Activated T-cell treated with anti-CD3 and anti-CD28 coated beads, Interleukin-2, amount 50 U/mL, for 72 hours (primary cell): ENCODE measurements around the gene SLC1A2. TPM values are rescaled to one million over a fixed set of nuclear protein-coding genes. Genes with fewer than 3 reads are reported as not detected.

Source experiments
- ATAC-seq, 2 donors: fragments of 150-1000 bp; cut with Tn5 transposase; replicated peaks in 1 of 2; 2 replicates each; pipeline ENCODE4 v1.10.0; 2021; ENCODE audit warnings: moderate library complexity in 2 of 2, mild to moderate bottlenecking in 1 of 2
- DNase-seq, 2 donors: peaks; one replicate each; pipeline ENCODE4 v3.0.0; 2021 to 2022; ENCODE audit warnings: mixed read lengths in 1 of 2
- H3K27ac Mint-ChIP-seq: one replicate; pipeline ENCODE4 v1.8.0; 2022; ENCODE audit warnings: mild to moderate bottlenecking, moderate library complexity, mixed read lengths
- H3K27me3 Mint-ChIP-seq: one replicate; pipeline ENCODE4 v1.8.0; 2022; ENCODE audit warnings: low read depth, mixed read lengths
- H3K36me3 Mint-ChIP-seq, 2 donors: one replicate each; pipeline ENCODE4 v1.8.0; 2022; ENCODE audit warnings: mixed read lengths in 2 of 2, mild to moderate bottlenecking in 1 of 2; ENCODE audit not compliant: insufficient read depth in 2 of 2
- H3K4me1 Mint-ChIP-seq: one replicate; pipeline ENCODE4 v1.8.0; 2022; ENCODE audit warnings: low read depth, mixed read lengths
- H3K4me3 Mint-ChIP-seq, 2 donors: one replicate each; pipeline ENCODE4 v1.8.0; 2022; ENCODE audit warnings: mild to moderate bottlenecking in 2 of 2, mixed read lengths in 2 of 2, moderate library complexity in 2 of 2
- H3K9me3 Mint-ChIP-seq, 2 donors: one replicate each; pipeline ENCODE4 v1.8.0; 2022; ENCODE audit warnings: mixed read lengths in 2 of 2
- total RNA-seq, 2 donors: library from RNA; stranded (reverse); gene quantifications; one replicate each; pipeline ENCODE4 v1.2.3, GENCODE V29; 2022

SLC1A2 gene
- total RNA-seq, 2 donors from 2014 or later, result 0.09 TPM; not detected in 1

DNA sequence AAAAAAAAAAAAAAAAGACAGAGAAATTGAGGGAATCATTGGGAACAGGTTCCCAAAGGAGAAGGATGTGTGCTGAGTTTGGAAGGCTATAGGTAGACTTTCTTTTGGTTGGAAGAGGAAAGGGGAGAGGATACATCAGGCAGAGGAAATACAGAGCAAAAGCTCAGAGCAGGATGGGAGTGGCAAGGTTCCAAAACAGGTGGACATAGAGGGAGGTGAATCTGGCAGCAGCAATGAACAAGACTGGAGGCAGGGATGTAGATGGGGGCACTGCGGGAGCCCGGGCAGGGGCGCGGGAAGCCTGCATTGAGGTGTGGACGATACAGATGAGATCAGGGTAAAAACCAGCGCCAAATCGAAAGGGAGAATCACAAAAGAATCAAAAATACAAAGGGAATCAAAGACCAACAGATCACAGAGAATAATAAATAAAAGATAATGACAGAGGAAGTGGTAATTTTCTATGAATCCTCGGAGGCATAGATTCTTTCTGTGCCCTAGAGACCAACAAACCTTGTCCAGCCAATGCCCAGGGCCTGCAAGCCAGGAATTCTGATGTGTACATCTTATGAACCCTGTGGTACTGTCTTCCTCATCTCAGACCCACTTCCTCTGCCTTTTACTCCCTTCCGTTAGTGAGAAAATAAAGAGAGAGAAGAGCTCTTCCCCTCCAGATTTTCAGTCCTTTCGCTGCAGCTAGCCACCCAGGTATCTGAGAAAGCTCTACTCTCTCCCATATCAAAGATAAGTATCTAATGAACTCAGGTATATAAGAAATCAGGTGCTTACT is 70.3 kb downstream of the SLC1A2 start:
- H3K9me3 Mint-ChIP-seq, result peaks cover 0 to 2% of the 10 kb centered on the region in 2 donors
- peak overlapping the region; percentile 47 to 50 for H3K4me3 Mint-ChIP-seq
- no peak for ATAC-seq
- H3K4me1 Mint-ChIP-seq, result peaks cover 63% of the 10 kb centered on the region
- H3K27me3 Mint-ChIP-seq, result peaks cover 6% of the 10 kb centered on the region
- H3K27ac Mint-ChIP-seq, result peak overlapping the region; percentile 15
- H3K36me3 Mint-ChIP-seq, result no peaks in the 10 kb centered on the region
- DNase-seq, result no peak

DNA sequence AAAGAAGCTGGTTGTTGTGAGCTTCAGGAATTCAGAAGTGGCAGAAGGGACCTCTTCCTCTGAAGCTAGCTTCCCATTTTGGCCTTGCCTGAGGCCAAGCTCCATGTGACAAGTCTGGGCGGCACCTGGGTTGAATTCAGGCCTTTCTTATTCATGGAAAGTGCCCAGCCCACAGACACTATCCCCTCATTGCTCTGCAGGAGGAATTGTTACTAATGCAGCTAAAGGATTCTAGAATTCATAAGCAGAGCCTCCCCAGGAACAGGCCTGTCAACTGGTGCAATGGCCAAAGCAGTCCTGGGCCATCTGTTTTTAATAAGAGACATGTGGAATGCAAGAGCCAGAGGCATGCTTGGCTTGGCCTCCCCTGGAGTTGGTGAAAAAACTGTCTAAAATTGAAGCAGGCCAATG is 71.4 kb downstream of the SLC1A2 start:
- peaks cover 0 to 2% of the 10 kb centered on the region in 2 donors for H3K9me3 Mint-ChIP-seq
- peaks cover 6% of the 10 kb centered on the region for H3K27me3 Mint-ChIP-seq
- DNase-seq (no peak), ATAC-seq (no peak)
- no peak overlapping the region for H3K4me3 Mint-ChIP-seq
- H3K36me3 Mint-ChIP-seq, result no peaks in the 10 kb centered on the region
- peaks cover 75% of the 10 kb centered on the region for H3K4me1 Mint-ChIP-seq
- no peak overlapping the region for H3K27ac Mint-ChIP-seq

DNA sequence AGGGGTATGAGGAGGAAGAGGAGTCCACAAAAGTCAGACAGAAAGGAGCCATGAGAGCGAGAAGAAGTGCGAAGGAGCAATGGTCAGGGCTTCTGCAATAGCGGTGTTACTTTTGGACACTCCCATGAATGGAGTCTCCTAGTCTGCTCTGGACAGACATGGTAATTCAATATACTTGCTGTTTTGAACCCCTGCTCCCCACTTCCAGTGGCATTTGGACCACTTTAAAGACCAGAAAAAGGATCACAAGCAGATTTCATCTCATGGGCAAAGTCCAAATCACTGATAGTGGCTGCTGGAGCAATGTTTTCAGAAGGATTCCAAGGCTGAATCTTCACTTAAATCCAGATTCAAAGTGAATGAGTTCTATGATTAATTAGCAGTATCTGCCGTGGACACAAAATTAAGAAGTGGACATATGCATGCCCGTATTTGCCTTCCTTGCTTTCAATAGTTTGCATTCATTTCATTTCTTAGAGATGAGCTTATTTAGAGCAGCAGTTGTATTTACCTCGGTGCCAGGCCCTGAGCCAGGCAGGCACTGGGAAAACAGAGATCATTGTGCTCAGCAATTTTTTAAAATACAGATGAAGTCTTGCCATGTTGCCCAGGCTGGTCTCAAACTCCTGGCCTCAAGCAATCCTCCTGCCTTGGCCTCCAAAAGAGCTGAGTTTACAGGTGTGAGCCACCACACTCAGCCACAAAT is 72.0 kb downstream of the SLC1A2 start:
- Mint-ChIP-seq H3K9me3 (peaks cover 0 to 2% of the 10 kb centered on the region in 2 donors), H3K36me3 (no peaks in the 10 kb centered on the region), H3K4me3 (no peak overlapping the region), H3K4me1 (peaks cover 77% of the 10 kb centered on the region), H3K27ac (no peak overlapping the region), H3K27me3 (peaks cover 6% of the 10 kb centered on the region)
- no peak for DNase-seq
- no peak for ATAC-seq

DNA sequence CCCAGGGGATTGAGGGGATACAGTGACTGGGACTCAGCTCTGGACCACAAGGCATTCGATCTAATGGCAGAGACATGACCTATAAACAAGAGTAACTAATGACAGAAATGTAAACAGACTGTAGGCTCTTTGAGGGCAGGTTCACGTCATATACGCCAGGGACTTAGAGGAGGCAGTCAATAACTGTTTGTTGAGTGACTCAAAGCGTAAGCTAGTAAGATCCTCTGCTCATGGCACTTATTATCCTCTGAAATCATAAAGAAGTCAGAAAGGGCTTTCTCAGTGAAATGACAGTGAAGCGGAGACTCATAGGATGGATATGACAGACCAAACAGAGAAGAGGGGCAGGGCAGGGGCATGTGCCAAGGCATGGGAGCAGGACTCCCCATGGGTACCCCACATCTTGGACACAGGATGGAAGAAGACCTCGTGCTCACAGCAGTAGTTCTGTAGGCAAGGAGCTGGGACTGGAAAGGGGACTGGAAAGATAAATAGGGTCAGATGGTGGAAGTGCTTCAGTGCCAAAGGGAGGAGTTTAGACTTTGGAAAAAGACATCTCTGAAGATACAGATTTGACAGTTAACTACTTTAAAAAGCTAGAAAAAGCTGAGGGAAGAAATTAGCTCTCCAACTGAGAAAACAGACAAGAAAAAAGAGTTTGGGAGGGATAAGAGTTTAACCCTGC is 72.7 kb downstream of the SLC1A2 start:
- no peak for DNase-seq
- Mint-ChIP-seq H3K27ac (no peak overlapping the region), H3K36me3 (no peaks in the 10 kb centered on the region)

DNA sequence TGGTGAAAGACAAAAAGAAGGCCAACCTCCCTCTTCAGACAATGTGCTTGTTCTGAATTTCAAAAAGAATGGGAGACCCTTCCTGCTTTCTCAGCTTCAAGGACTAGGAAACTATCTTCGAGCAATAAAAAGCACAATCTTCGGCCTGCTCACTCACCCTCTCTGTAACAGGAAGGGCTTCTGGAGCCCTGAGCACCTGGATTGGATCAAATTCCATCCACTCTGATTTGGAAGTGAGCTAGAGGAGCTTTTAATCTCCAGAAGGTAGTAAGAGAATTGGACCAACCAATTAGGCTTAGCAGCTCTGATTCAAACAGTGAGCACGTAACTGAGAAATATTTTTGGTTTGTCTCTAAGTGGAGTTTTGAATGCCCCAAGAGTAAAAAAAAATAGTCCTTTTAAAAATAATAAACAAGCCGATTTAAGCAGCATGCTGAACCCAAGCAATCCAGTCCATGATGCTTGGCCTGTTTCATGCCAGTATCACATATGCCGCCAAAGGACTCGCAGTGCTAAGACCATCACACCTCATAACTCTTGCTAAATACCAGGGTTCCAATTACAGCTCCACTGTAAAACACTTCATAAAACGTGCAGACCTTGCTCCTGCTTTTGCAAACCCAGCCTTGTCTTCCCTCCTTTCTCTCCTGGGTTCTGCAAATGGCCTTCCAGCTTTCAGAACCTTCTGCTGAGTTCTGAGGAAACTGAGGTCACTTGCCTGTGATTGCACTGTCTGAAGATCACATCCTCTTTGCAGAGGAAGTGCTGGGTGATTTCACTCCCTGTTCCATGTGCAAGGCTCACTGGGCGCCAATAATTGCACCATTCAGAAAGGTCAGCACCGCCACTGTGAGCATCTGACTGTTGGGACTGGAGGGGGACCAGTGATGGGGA is 74.4 kb downstream of the SLC1A2 start:
- Mint-ChIP-seq H3K4me3 (peak overlapping the region in 1 of 2 donors; percentile 13), H3K27me3 (peaks cover 6% of the 10 kb centered on the region), H3K9me3 (peaks cover 0 to 2% of the 10 kb centered on the region in 2 donors), H3K36me3 (no peaks in the 10 kb centered on the region), H3K4me1 (peaks cover 69% of the 10 kb centered on the region), H3K27ac (no peak overlapping the region)
- ATAC-seq (no peak), DNase-seq (no peak)

More for the DNA sequence above, 72.7 kb downstream of the SLC1A2 start:
- Mint-ChIP-seq H3K9me3 (peaks cover 0 to 2% of the 10 kb centered on the region in 2 donors), H3K4me1 (peaks cover 74% of the 10 kb centered on the region), H3K27me3 (peaks cover 6% of the 10 kb centered on the region), H3K4me3 (no peak overlapping the region)
- no peak for ATAC-seq

DNA sequence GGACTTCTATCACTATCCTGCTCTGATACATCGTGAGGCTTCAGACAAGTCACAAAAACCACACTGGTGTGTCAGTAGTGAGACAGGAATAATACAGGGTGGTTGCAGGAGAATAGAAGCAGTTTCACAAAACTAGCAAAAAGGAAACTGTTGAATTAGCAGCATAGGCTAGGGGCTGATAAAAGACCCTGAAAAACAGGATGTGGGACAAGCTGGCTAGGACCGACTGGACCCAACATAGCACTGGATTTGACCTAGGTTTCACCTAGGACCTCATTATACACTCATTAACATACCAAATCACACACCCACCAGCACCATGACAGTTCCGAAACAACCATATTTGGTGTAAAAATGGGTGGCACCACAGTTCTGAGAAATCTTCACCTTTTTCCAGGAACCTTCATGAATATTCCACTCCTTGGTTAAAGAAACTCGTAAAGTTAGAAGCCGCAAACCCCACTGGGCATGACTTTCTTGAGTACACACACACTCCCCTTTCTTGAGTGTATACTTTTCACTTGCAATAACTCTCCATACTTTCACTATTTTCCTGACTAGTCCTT is 76.2 kb downstream of the SLC1A2 start:
- Mint-ChIP-seq H3K36me3 (peaks cover 0 to 2% of the 10 kb centered on the region in 2 donors), H3K27me3 (peaks cover 6% of the 10 kb centered on the region), H3K9me3 (peaks cover 0 to 4% of the 10 kb centered on the region in 2 donors), H3K4me1 (peaks cover 67% of the 10 kb centered on the region), H3K27ac (peak overlapping the region; percentile 66), H3K4me3 (peak overlapping the region; percentile 59 to 61)
- DNase-seq, result peak; percentile 61 to 71
- peak; percentile 87 to 89 for ATAC-seq

DNA sequence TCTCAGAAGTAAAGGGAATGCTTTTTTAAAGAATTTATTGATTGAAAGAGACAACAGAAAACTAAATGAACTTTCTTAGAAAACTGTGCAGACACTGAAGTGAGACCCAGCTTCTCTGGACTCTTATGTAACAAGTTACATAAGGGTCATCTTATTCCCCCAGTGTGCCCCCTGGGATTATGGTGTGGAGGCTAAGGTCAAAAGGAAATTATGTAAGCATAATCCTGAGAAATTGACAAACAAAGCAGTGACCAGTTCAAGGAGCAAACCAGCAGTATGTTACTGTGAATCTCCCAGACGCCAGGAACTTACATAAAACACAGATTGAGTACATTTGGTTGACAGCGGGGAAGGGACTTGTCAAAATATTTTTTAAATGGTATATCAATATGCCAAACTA is 78.6 kb downstream of the SLC1A2 start:
- Mint-ChIP-seq H3K4me1 (peaks cover 77% of the 10 kb centered on the region), H3K27ac (no peak overlapping the region)

DNA sequence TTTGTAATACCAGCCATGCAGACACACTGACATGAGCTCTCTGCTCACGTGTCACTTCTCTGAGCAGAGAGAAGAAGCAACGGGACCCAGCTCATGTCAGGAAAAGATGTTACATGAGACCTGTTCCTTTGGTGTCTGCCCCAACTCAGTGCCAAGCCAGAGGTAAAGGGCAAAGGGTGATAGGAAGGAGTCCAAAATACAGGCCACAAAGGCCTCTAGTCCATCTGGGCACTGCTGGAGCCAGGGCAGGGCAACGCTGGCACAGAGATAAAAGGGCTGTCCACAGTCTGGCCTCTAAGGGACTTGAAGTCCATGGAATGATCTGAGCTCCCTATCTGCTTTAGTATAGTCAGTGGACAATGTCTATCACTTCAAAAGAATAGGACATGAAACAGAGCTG is 79.3 kb downstream of the SLC1A2 start:
- ATAC-seq (no peak), DNase-seq (no peak)
- Mint-ChIP-seq H3K27ac (no peak overlapping the region), H3K27me3 (no peaks in the 10 kb centered on the region), H3K36me3 (peaks cover 2 to 3% of the 10 kb centered on the region in 2 donors), H3K4me1 (peaks cover 72% of the 10 kb centered on the region), H3K9me3 (peaks cover 0 to 2% of the 10 kb centered on the region in 2 donors), H3K4me3 (no peak overlapping the region)

More for the DNA sequence above, 78.6 kb downstream of the SLC1A2 start:
- Mint-ChIP-seq H3K27me3 (no peaks in the 10 kb centered on the region), H3K4me3 (no peak overlapping the region), H3K9me3 (peaks cover 0 to 2% of the 10 kb centered on the region in 2 donors), H3K36me3 (peaks cover 2 to 3% of the 10 kb centered on the region in 2 donors)
- no peak for ATAC-seq
- DNase-seq, result no peak

DNA sequence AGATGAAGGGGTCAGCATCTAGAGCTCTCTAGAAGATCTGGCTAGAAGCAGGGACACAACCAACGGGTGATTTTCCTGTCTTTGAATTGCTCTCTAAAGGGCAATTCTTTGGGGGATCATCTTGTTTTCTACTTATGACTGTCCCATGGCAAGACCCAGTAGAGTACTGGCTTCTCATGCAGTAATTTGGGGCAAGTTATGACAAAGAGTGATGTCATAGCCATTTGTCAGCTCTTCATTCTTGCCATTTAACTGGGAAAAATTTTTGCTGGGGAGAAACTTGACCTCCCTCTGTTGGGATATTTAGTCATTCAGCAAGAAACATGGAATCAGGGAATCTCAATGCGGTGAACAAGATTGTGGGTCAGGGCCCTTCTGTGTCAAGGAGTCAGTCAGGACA is 80.4 kb downstream of the SLC1A2 start:
- no peak overlapping the region for H3K4me3 Mint-ChIP-seq
- H3K27ac Mint-ChIP-seq, result no peak overlapping the region
- ATAC-seq (peak in 1 of 2 donors; percentile 15), DNase-seq (no peak)
- H3K27me3 Mint-ChIP-seq, result no peaks in the 10 kb centered on the region
- peaks cover 70% of the 10 kb centered on the region for H3K4me1 Mint-ChIP-seq
- peaks cover 0 to 2% of the 10 kb centered on the region in 2 donors for H3K9me3 Mint-ChIP-seq
- H3K36me3 Mint-ChIP-seq, result peaks cover 2 to 3% of the 10 kb centered on the region in 2 donors

DNA sequence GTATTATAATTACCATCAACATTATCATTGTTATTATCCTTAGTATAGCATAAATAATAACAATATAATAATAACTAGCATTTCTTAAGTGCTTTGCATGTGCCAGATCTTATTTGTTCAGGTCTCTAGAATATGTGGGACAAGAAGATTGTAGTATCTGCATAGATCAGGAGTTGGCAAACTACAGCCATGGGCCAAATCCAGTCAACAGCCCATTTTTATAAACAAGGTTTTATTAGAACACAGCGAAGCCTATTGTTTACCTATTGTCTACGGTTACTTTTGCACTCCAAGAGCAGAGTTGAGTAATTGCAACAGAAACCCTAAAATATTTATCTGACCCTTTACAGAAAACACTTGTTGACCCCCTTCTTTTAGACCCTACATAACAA is 81.4 kb downstream of the SLC1A2 start:
- Mint-ChIP-seq H3K4me3 (no peak overlapping the region), H3K27me3 (no peaks in the 10 kb centered on the region), H3K9me3 (peaks cover 0 to 2% of the 10 kb centered on the region in 2 donors), H3K36me3 (peaks cover 2 to 3% of the 10 kb centered on the region in 2 donors), H3K4me1 (peaks cover 63% of the 10 kb centered on the region), H3K27ac (no peak overlapping the region)
- ATAC-seq, result no peak
- no peak for DNase-seq

DNA sequence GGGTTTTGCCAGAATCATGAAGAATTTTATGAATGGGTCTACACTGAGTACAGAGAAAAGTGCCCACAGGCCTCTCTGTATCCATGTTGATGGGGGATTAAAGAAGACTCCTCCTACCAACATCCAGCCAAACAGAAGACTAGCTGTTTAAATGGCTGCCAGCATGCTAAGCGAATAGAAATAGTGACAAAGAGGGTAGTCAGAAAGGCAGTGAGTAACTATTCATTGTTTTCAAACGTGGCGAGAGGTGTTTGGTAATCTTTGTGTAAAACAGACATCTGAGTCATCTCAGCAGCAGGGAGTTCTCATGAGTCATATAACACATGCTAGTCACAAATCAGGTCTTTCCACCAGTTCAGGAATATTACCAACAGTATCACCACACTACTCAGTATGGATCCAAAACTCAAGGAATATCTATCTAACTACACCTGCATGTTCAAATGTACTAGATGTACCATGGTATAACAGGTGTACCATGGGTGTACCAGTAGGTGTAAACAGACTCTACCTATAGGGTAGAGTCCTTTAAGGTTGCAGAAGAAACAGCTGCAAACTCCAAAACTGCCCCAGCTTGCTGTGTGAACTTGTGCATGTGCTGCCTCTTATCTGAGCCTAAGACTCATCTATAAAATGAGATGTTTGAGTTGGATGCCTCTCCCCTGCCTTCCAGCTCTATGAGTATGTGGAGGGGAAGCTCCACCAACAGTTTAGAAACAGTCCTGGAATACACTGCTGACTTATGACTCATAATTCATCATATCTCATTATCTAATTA is 82.0 kb downstream of the SLC1A2 start:
- ATAC-seq (peak; percentile 93), DNase-seq (peak; percentile 42 to 54)
- peak overlapping the region; percentile 70 for H3K27ac Mint-ChIP-seq
- H3K36me3 Mint-ChIP-seq, result peaks cover 2 to 3% of the 10 kb centered on the region in 2 donors
- H3K4me1 Mint-ChIP-seq, result peaks cover 59% of the 10 kb centered on the region
- peaks cover 0 to 2% of the 10 kb centered on the region in 2 donors for H3K9me3 Mint-ChIP-seq
- no peak overlapping the region for H3K4me3 Mint-ChIP-seq
- no peaks in the 10 kb centered on the region for H3K27me3 Mint-ChIP-seq
